Lower leg skin (tissue), 4 donors: ENCODE measurements around the gene EFCAB6. TPM values are rescaled to one million over a fixed set of nuclear protein-coding genes. Genes with fewer than 3 reads are reported as not detected.

Experiments used
- DNase-seq, 2 donors: peaks; one replicate each; pipeline ENCODE4 v3.0.0-alpha.2; 2019; ENCODE audit warnings: low spot score in 2 of 2
- H3K4me3 ChIP-seq: fragments of 200-600 bp; sonication (generic); 2 replicates; pipeline ENCODE4 v1.5.1; 2017; ENCODE audit warnings: mild to moderate bottlenecking, low read depth; ENCODE audit not compliant: poor library complexity, severe bottlenecking
- CTCF ChIP-seq, 3 donors: fragments of 450-650 bp; IDR thresholded peaks; one replicate each; pipeline ENCODE4 v1.5.1; 2016; ENCODE audit warnings: antibody characterized with exemption in 3 of 3, mild to moderate bottlenecking in 3 of 3, moderate library complexity in 2 of 3
- POLR2A ChIP-seq, 2 donors: fragments of 450-650 bp; IDR thresholded peaks; one replicate each; pipeline ENCODE4 v1.6.1; 2016 to 2017; ENCODE audit warnings: antibody characterized with exemption in 2 of 2, mild to moderate bottlenecking in 1 of 2, moderate library complexity in 1 of 2
- WGBS, 2 donors: methylation state at CpG; one replicate each; pipeline ENCODE4 v1.1.5; 2018; 5-methylcytosine and 5-hydroxymethylcytosine counted together
- intact Hi-C: fragments of 100-400 bp; cut with DNase I; formaldehyde crosslinking; loops from one replicate; pipeline ENCODE4 v1.15.0; 2023; ENCODE audit warnings: low total_unique reads
- total RNA-seq, 4 donors: library from RNA; depleted of rRNA; stranded (reverse); fragments of >200 nt; gene quantifications; one replicate each; pipeline ENCODE4 v1.1.0, GENCODE V29; 2016

The EFCAB6 gene
- total RNA-seq, 4 donors from 2014 or later, result 0.44 to 4.2 (median 1.8) TPM

GRCh38 chr22:43537019-43537585, 275.0 kb downstream of the EFCAB6 start:
- 82 to 88% methylated on average over 14 of the region's 14 CpGs for WGBS, 2 donors
- peak in 1 of 2 donors; percentile 67 for DNase-seq
- intact Hi-C loops, result no loop called here
- no peak overlapping the region for H3K4me3 ChIP-seq
- TF ChIP-seq POLR2A (IDR thresholded peaks at IDR 0.05) (no peak), CTCF (IDR thresholded peaks at IDR 0.05) (no peak)

- TF ChIP-seq CTCF (IDR thresholded peaks at IDR 0.05), result no peak
- no peak for TF ChIP-seq POLR2A (IDR thresholded peaks at IDR 0.05)
- 42 to 44% methylated on average over 5 of the region's 5 CpGs for WGBS, 2 donors
Observed at GRCh38 chr22:43535741-43536140, 276.4 kb downstream of the EFCAB6 start.

GRCh38 chr22:43535336-43535735, 276.8 kb downstream of the EFCAB6 start:
- no peak for TF ChIP-seq CTCF (IDR thresholded peaks at IDR 0.05)
- no peak for TF ChIP-seq POLR2A (IDR thresholded peaks at IDR 0.05)
- intact Hi-C loops, result no loop called here
- peak in 1 of 2 donors; percentile 40 for DNase-seq
- 57 to 70% methylated on average over 7 of the region's 7 CpGs for WGBS, 2 donors
- H3K4me3 ChIP-seq, result no peak overlapping the region

More at GRCh38 chr22:43535741-43536140, 276.4 kb downstream of the EFCAB6 start:
- intact Hi-C loops, result no loop called here
- H3K4me3 ChIP-seq, result no peak overlapping the region
- peak in 1 of 2 donors; percentile 13 for DNase-seq

- TF ChIP-seq POLR2A (IDR thresholded peaks at IDR 0.05) (no peak), CTCF (IDR thresholded peaks at IDR 0.05) (no peak)
- peak in 1 of 2 donors; percentile 56 for DNase-seq
- intact Hi-C loops, result no loop called here
- no peak overlapping the region for H3K4me3 ChIP-seq
- WGBS, 2 donors, result 76 to 80% methylated on average over 6 of the region's 6 CpGs
Observed at GRCh38 chr22:43534916-43535315, 277.2 kb downstream of the EFCAB6 start.

GRCh38 chr22:43533656-43534428, 278.3 kb downstream of the EFCAB6 start:
- WGBS, 2 donors, result 92 to 93% methylated on average over 10 of the region's 10 CpGs
- DNase-seq, result peak in 1 of 2 donors; percentile 60
- intact Hi-C loops, result no loop called here
- H3K4me3 ChIP-seq, result no peak overlapping the region
- TF ChIP-seq CTCF (IDR thresholded peaks at IDR 0.05) (no peak), POLR2A (IDR thresholded peaks at IDR 0.05) (no peak)
